Fibroblast of the aortic adventitia (primary cell): Measurements from ENCODE around the gene ZCWPW1. TPM values are rescaled to one million over a fixed set of nuclear protein-coding genes. Genes with fewer than 3 reads are reported as not detected.

Experiments used
- DNase-seq: peaks from one replicate; pipeline ENCODE4 v3.0.0-alpha.2; 2010; ENCODE audit warnings: low read depth
- H3K4me3 ChIP-seq: 2 replicates; pipeline ENCODE4 v1.5.1; 2011; ENCODE audit warnings: low read depth, mild to moderate bottlenecking, control low read depth, low read length, moderate library complexity
- CTCF ChIP-seq: IDR thresholded peaks from 2 replicates; pipeline ENCODE4 v1.5.1; 2011; ENCODE audit warnings: mild to moderate bottlenecking, low read length, control low read depth, inconsistent platforms; ENCODE audit not compliant: insufficient read depth
- total RNA-seq: library from RNA; depleted of rRNA; stranded (reverse); fragments of >200 nt; gene quantifications from 2 replicates; pipeline ENCODE4 v1.2.3, GENCODE V29; 2012; ENCODE audit warnings: low replicate concordance

ZCWPW1 gene
- total RNA-seq, 1 donor, result 2.4 TPM

- no peak for TF ChIP-seq CTCF
- no peak for DNase-seq
- no peak overlapping the region for H3K4me3 ChIP-seq
Observed at GRCh38 chr7:100411101-100411500, 17.4 kb downstream of the ZCWPW1 start.

- no peak overlapping the region for H3K4me3 ChIP-seq
- TF ChIP-seq CTCF, result peak; percentile 80
- DNase-seq, result peak; percentile 88
Observed at GRCh38 chr7:100407285-100408180, 21.0 kb downstream of the ZCWPW1 start.

GRCh38 chr7:100406767-100407166, 21.7 kb downstream of the ZCWPW1 start:
- H3K4me3 ChIP-seq, result no peak overlapping the region
- DNase-seq, result peak; percentile 85
- TF ChIP-seq CTCF, result peak; percentile 28

- no peak for DNase-seq
- H3K4me3 ChIP-seq, result no peak overlapping the region
- TF ChIP-seq CTCF, result no peak
Observed at GRCh38 chr7:100402241-100402640, 26.3 kb downstream of the ZCWPW1 start.

GRCh38 chr7:100401811-100402210, 26.7 kb downstream of the ZCWPW1 start:
- no peak overlapping the region for H3K4me3 ChIP-seq

GRCh38 chr7:100400656-100401055, 27.8 kb downstream of the ZCWPW1 start:
- no peak overlapping the region for H3K4me3 ChIP-seq
- no peak for DNase-seq
- TF ChIP-seq CTCF, result no peak

More at GRCh38 chr7:100401811-100402210, 26.7 kb downstream of the ZCWPW1 start:
- no peak for DNase-seq
- TF ChIP-seq CTCF, result no peak
